Measurements from ENCODE around the gene ECI2. TPM values are rescaled to one million over a fixed set of nuclear protein-coding genes. Genes with fewer than 3 reads are reported as not detected.

ECI2 gene
- total RNA-seq, 1 experiment from 2014 or later: 143 TPM

GRCh38 chr6:4136354-4136831 is 1.0 kb upstream of the ECI2 start:
- peaks cover 9% of the 10 kb centered on the region for H3K36me3 ChIP-seq (ENCODE audit: low read depth, low read length)
- no peaks in the 10 kb centered on the region for H3F3A ChIP-seq (ENCODE audit: low read length, unreplicated experiment)
- no peaks in the 10 kb centered on the region for H3K9me3 ChIP-seq (ENCODE audit: low read length)
- H3K4me1 ChIP-seq (ENCODE audit: insufficient read depth, low read length): peaks cover 18% of the 10 kb centered on the region
- ChIA-PET POLR2A (ENCODE audit: unreplicated experiment) (interaction anchor here (0.7 to 1.6 kb wide), 2 partner anchors 34 to 115 kb away, joined by 10 to 37 read pairs; a partner anchor contains a TSS), CTCF (interaction anchor here (0.6 to 1.5 kb wide), 3 partner anchors 10 to 698 kb away, joined by 3 to 5 read pairs (median 4); no protein-coding TSS in a partner anchor)
- H3K9me2 ChIP-seq (replicated peaks; ENCODE audit: low read length): no peaks in the 10 kb centered on the region
- H3K4me3 ChIP-seq (ENCODE audit: low read length): peak overlapping the region; percentile 93
- DNase-seq (no peak), ATAC-seq (no peak)
- TSS peak; percentile 82 for BruUV-seq (replicated peaks)
- TF ChIP-seq EZH2 (IDR thresholded peaks at IDR 0.05; ENCODE audit: low read length, unreplicated experiment) (no peak), CTCF (conservative IDR thresholded peaks at IDR 0.05; ENCODE audit: low read depth, low read length) (no peak), EZH2phosphoT487 (IDR thresholded peaks at IDR 0.05; ENCODE audit: borderline replicate concordance, low read length) (no peak)
- peak overlapping the region; percentile 94 for H2AFZ ChIP-seq (ENCODE audit: low read length)
- H3K9ac ChIP-seq (ENCODE audit: low read length): peak overlapping the region; percentile 82
- no peaks in the 10 kb centered on the region for H4K20me1 ChIP-seq (ENCODE audit: low read length)
- H3K27me3 ChIP-seq (ENCODE audit: low read length): no peaks in the 10 kb centered on the region
- intact Hi-C loops (cut with micrococcal nuclease): loop anchor here (2.0 kb wide), 1 partner anchor 20 kb away; no protein-coding TSS in a partner anchor
- peaks cover 40% of the 10 kb centered on the region for H3K79me2 ChIP-seq (ENCODE audit: low read length)
- H3K4me2 ChIP-seq (ENCODE audit: low read length): peak overlapping the region; percentile 99
- peak overlapping the region; percentile 51 for H3K27ac ChIP-seq (ENCODE audit: low read length)

GRCh38 chr6:4135665-4136353 is 434 bp upstream of the ECI2 start:
- Histone ChIP-seq H3K9ac (ENCODE audit: low read length) (peak overlapping the region; percentile 82), H3F3A (ENCODE audit: low read length, unreplicated experiment) (no peaks in the 10 kb centered on the region), H3K27me3 (ENCODE audit: low read length) (no peaks in the 10 kb centered on the region), H3K79me2 (ENCODE audit: low read length) (peaks cover 43% of the 10 kb centered on the region), H3K9me2 (replicated peaks; ENCODE audit: low read length) (no peaks in the 10 kb centered on the region), H2AFZ (ENCODE audit: low read length) (peak overlapping the region; percentile 94), H3K27ac (ENCODE audit: low read length) (peak overlapping the region; percentile 51), H3K36me3 (ENCODE audit: low read depth, low read length) (peaks cover 12% of the 10 kb centered on the region), H4K20me1 (ENCODE audit: low read length) (no peaks in the 10 kb centered on the region), H3K4me3 (ENCODE audit: low read length) (peak overlapping the region; percentile 93), H3K4me2 (ENCODE audit: low read length) (peak overlapping the region; percentile 99), H3K9me3 (ENCODE audit: low read length) (no peaks in the 10 kb centered on the region), H3K4me1 (ENCODE audit: insufficient read depth, low read length) (peaks cover 22% of the 10 kb centered on the region)
- DNase-seq (peak; percentile 88), ATAC-seq (peak; percentile 76)
- no peak for TF ChIP-seq CTCF (conservative IDR thresholded peaks at IDR 0.05; ENCODE audit: low read depth, low read length)
- TF ChIP-seq EZH2 (IDR thresholded peaks at IDR 0.05; ENCODE audit: low read length, unreplicated experiment): no peak
- no peak for TF ChIP-seq EZH2phosphoT487 (IDR thresholded peaks at IDR 0.05; ENCODE audit: borderline replicate concordance, low read length)
- POLR2A ChIA-PET (ENCODE audit: unreplicated experiment): interaction anchor here (0.7 to 1.6 kb wide), 5 partner anchors 9 to 351 kb away, joined by 3 to 37 read pairs (median 17); a partner anchor contains a TSS
- CTCF ChIA-PET: interaction anchor here (0.7 to 1.5 kb wide), 4 partner anchors 10 to 81 kb away, joined by 4 to 5 read pairs (median 4); no protein-coding TSS in a partner anchor
- intact Hi-C loops (cut with micrococcal nuclease): loop anchor here (1.0 to 2.0 kb wide), 2 partner anchors 21 to 77 kb away; no protein-coding TSS in a partner anchor
- no TSS peak for BruUV-seq (replicated peaks)
